Measurements from ENCODE around the gene NSUN4.
"Not testable (repeated sequence)": the region's sequence is repeated elsewhere in the genome, so short reads cannot be mapped to it uniquely, and the experiment has no call there.

The NSUN4 gene

GRCh38 chr1:46315669-46316403, 24.8 kb upstream of the NSUN4 start:
- Histone ChIP-seq H3K9ac (ENCODE audit: low read length) (no peak overlapping the region), H4K20me1 (ENCODE audit: insufficient read depth, low read length) (no peaks in the 10 kb centered on the region), H2AFZ (ENCODE audit: low read length) (no peak overlapping the region), H3K27me3 (ENCODE audit: insufficient read depth, low read length) (no peaks in the 10 kb centered on the region), H3K4me2 (ENCODE audit: low read length) (no peak overlapping the region), H3K4me1 (ENCODE audit: insufficient read depth, low read length, severe bottlenecking) (no peaks in the 10 kb centered on the region), H3K4me3 (ENCODE audit: low read depth, low read length, poor library complexity, severe bottlenecking) (no peak overlapping the region), H3F3A (ENCODE audit: insufficient read depth, low read length) (no peaks in the 10 kb centered on the region), H3K9me3 (ENCODE audit: low read length) (no peaks in the 10 kb centered on the region), H3K36me3 (ENCODE audit: insufficient read depth, low read length) (peaks cover 63% of the 10 kb centered on the region), H3K79me2 (ENCODE audit: insufficient read depth, low read length) (no peaks in the 10 kb centered on the region), H3K9me2 (ENCODE audit: low read depth, low read length) (no peaks in the 10 kb centered on the region), H3K27ac (ENCODE audit: low read depth, low read length, poor library complexity, severe bottlenecking) (no peak overlapping the region)
- no peak for TF ChIP-seq CTCF (IDR thresholded peaks at IDR 0.05; ENCODE audit: low read length)

- no peak for TF ChIP-seq CTCF (IDR thresholded peaks at IDR 0.05; ENCODE audit: low read length)
- Histone ChIP-seq H3F3A (ENCODE audit: insufficient read depth, low read length) (no peaks in the 10 kb centered on the region), H3K27ac (ENCODE audit: low read depth, low read length, poor library complexity, severe bottlenecking) (no peak overlapping the region), H3K27me3 (ENCODE audit: insufficient read depth, low read length) (no peaks in the 10 kb centered on the region), H3K36me3 (ENCODE audit: insufficient read depth, low read length) (peaks cover 49% of the 10 kb centered on the region), H3K9ac (ENCODE audit: low read length) (no peak overlapping the region), H3K4me3 (ENCODE audit: low read depth, low read length, poor library complexity, severe bottlenecking) (no peak overlapping the region), H3K9me3 (ENCODE audit: low read length) (no peaks in the 10 kb centered on the region), H4K20me1 (ENCODE audit: insufficient read depth, low read length) (no peaks in the 10 kb centered on the region), H2AFZ (ENCODE audit: low read length) (no peak overlapping the region), H3K4me2 (ENCODE audit: low read length) (no peak overlapping the region), H3K79me2 (ENCODE audit: insufficient read depth, low read length) (no peaks in the 10 kb centered on the region), H3K9me2 (ENCODE audit: low read depth, low read length) (no peaks in the 10 kb centered on the region), H3K4me1 (ENCODE audit: insufficient read depth, low read length, severe bottlenecking) (peaks cover 6% of the 10 kb centered on the region)
Observed at GRCh38 chr1:46317323-46317722, 23.3 kb upstream of the NSUN4 start.

- H3K9me2 ChIP-seq (ENCODE audit: low read depth, low read length); H3K27ac ChIP-seq (ENCODE audit: low read depth, low read length, poor library complexity, severe bottlenecking); H3K9me3 ChIP-seq (ENCODE audit: low read length); H3K4me1 ChIP-seq (ENCODE audit: insufficient read depth, low read length, severe bottlenecking); H2AFZ ChIP-seq (ENCODE audit: low read length); H3K4me2 ChIP-seq (ENCODE audit: low read length); H3K27me3 ChIP-seq (ENCODE audit: insufficient read depth, low read length); H3K79me2 ChIP-seq (ENCODE audit: insufficient read depth, low read length); H4K20me1 ChIP-seq (ENCODE audit: insufficient read depth, low read length); H3F3A ChIP-seq (ENCODE audit: insufficient read depth, low read length); H3K9ac ChIP-seq (ENCODE audit: low read length); H3K4me3 ChIP-seq (ENCODE audit: low read depth, low read length, poor library complexity, severe bottlenecking): not testable (repeated sequence)
- H3K36me3 ChIP-seq (ENCODE audit: insufficient read depth, low read length) = peaks cover 29% of the 10 kb centered on the region
Observed at GRCh38 chr1:46319301-46319700, 21.3 kb upstream of the NSUN4 start.

GRCh38 chr1:46319960-46320914, 20.4 kb upstream of the NSUN4 start:
- H3K27me3 ChIP-seq (ENCODE audit: insufficient read depth, low read length); H3K9ac ChIP-seq (ENCODE audit: low read length); H3K4me2 ChIP-seq (ENCODE audit: low read length); H3K9me3 ChIP-seq (ENCODE audit: low read length); H3K9me2 ChIP-seq (ENCODE audit: low read depth, low read length); H2AFZ ChIP-seq (ENCODE audit: low read length); H3F3A ChIP-seq (ENCODE audit: insufficient read depth, low read length); H3K4me1 ChIP-seq (ENCODE audit: insufficient read depth, low read length, severe bottlenecking); H3K79me2 ChIP-seq (ENCODE audit: insufficient read depth, low read length); H3K4me3 ChIP-seq (ENCODE audit: low read depth, low read length, poor library complexity, severe bottlenecking); H3K27ac ChIP-seq (ENCODE audit: low read depth, low read length, poor library complexity, severe bottlenecking); H4K20me1 ChIP-seq (ENCODE audit: insufficient read depth, low read length): not testable (repeated sequence)
- H3K36me3 ChIP-seq (ENCODE audit: insufficient read depth, low read length) = peaks cover 25% of the 10 kb centered on the region

- H3F3A ChIP-seq (ENCODE audit: insufficient read depth, low read length); H3K4me3 ChIP-seq (ENCODE audit: low read depth, low read length, poor library complexity, severe bottlenecking); H3K4me2 ChIP-seq (ENCODE audit: low read length); H3K9me2 ChIP-seq (ENCODE audit: low read depth, low read length); H3K9me3 ChIP-seq (ENCODE audit: low read length); H3K4me1 ChIP-seq (ENCODE audit: insufficient read depth, low read length, severe bottlenecking); H3K79me2 ChIP-seq (ENCODE audit: insufficient read depth, low read length); H3K9ac ChIP-seq (ENCODE audit: low read length); H3K27ac ChIP-seq (ENCODE audit: low read depth, low read length, poor library complexity, severe bottlenecking); H4K20me1 ChIP-seq (ENCODE audit: insufficient read depth, low read length); H2AFZ ChIP-seq (ENCODE audit: low read length); H3K27me3 ChIP-seq (ENCODE audit: insufficient read depth, low read length): not testable (repeated sequence)
- H3K36me3 ChIP-seq (ENCODE audit: insufficient read depth, low read length) = peaks cover 11% of the 10 kb centered on the region
Observed at GRCh38 chr1:46322191-46322590, 18.4 kb upstream of the NSUN4 start.

All from OCI-LY1 (cell line).